GM19025 (cell line): ENCODE data around the gene PSTK.
A peak's percentile ranks its signal among the peaks of the same experiment; 100 is the strongest.

Source experiments
- ATAC-seq: cut with Tn5 transposase; IDR thresholded peaks from one replicate; pipeline ENCODE4 v1.9.1; 2021; ENCODE audit warnings: mild to moderate bottlenecking, low read depth, moderate library complexity; ENCODE audit not compliant: unreplicated experiment

The PSTK gene, protein sequence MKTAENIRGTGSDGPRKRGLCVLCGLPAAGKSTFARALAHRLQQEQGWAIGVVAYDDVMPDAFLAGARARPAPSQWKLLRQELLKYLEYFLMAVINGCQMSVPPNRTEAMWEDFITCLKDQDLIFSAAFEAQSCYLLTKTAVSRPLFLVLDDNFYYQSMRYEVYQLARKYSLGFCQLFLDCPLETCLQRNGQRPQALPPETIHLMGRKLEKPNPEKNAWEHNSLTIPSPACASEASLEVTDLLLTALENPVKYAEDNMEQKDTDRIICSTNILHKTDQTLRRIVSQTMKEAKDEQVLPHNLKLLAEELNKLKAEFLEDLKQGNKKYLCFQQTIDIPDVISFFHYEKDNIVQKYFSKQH

DNA sequence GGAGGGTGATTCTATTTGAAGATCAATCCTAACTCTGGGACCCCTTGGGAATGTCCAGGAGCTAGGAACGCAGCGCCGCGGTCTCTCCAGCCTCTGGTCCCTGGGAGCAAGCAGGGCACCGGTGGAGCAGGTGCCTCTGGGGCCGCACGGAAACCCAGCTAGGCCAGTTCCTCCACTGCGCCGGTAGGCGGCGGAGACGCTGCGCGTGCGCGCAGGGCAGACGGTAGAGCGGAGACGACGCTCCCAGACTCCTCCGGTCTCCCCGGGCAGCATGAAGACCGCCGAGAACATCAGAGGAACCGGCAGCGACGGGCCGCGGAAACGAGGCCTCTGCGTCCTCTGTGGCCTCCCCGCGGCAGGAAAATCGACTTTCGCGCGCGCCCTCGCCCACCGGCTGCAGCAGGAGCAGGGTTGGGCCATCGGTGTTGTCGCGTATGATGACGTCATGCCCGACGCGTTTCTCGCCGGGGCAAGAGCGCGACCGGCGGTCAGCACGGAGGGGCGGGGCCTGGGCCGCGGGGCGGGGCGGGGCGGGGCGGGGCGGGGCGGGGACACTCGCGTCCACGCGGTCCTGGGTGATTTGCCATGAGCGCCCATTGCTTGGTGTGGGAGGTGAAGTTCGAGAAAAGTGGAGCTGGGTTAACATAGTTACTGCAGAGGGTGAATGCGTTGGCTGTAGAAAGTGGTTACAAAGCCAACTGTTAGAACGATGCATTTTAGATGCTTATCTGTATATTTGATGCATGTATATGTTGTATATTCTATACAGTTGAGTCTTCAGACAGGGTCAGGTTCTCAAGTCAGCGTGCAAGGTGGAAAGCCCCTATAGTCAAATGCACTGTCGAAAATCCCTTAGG lies at the start of gene PSTK:
PSTK (plus strand) TSS at position 193 of the 857 bp plus-strand sequence; CDS start at position 272, 79 bp downstream.
- ATAC-seq, result peak; percentile 97

DNA sequence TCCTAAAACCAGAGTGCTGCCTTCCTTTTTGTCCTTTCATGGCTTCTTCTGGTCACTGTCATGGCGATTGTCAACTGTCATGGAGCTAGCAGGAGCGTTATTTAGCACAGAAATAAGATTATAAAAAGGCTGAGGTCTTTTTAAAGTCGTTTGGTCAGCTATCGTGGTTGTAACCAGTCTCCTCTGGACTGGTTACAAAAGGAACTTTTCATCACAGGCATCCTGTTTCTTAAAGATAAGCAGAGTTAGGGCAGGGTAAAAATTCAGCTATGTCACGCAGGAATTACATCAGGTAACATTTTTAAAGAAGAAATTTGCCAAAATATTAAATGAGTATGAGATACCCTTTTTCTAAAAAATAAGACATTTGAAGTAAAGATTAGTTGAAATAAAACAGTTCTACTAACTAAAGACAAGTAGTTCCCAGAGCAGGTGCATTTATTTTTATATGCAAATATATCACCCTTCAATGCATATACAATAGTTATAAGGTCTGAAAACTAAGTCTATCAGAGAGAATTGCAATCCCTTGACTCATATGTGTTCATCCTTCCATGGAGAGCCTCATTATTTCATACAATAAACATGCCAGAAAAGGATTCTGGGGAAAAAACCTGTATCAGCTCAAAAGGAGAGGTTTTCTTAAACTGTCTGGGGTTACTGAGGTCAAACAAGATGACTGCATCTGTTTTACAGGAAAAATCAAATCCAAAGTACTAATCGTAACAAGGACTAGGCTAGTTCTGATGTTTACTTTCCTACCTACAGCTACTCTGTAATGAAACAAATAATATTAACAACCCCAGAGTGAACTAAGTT lies 48.9 kb upstream of the PSTK start:
- ATAC-seq, result no peak

DNA sequence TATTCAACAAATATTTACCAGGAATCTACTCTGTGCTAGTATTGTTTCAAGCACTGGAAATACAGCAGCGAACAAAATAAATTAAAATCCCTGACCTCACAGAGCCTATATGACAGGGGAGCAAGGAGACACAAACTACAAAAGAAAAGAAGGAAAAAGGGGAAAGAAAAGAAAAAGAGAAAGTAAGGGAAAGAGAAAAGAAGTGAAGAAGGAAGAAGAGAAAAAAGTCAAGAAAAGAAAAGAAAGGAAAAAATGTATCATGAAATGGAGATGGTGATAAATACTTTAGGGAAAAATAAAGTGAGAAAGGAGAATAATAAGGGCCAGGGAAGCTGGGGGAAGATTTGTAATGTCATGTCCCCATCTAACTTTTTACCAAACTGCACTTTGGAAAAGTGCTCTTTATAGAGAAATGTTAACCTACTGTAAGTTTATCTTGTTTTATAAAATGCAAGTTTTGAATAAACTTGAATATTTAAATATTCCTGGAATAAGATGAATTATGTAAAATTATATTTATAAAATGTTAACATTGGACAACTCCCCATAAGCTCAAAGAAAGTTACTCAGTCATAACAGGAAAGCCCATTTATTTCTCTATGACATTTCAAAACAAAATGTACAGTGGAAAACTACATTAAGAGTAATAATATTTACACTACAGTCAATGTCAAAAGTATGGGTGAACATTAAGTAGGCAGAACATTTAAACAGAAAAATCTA lies 40.9 kb upstream of the PSTK start:
- no peak for ATAC-seq

DNA sequence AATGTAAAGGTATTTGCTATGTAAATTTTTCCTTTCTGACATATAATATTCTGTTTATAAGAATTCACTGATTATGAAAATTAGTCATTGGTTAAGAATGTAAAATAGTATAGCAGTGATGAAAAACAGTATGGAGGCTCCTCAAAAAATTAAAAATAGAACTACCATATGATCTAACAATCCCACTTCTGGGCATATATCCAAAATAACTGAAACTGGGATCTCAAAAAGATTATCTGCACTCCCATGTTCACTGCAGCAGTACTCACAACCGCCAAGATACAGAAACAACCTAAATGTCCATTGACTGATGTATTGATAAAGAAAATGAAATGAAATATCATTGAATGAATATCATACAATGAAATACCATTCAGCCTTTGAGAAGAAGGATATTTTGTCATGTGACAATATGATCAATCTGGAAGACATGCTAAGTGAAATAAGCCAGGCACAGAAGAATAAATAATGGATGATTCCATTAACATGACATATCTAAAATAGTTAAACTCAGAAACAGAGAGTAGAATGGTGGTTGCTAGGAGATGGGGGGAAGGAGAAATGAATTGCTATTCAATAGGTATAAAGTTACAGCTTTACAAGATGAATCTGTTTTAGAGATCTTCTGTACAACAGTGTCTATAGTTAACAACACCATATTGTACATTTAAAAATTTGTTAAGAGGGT lies 40.2 kb upstream of the PSTK start:
- ATAC-seq, result no peak

DNA sequence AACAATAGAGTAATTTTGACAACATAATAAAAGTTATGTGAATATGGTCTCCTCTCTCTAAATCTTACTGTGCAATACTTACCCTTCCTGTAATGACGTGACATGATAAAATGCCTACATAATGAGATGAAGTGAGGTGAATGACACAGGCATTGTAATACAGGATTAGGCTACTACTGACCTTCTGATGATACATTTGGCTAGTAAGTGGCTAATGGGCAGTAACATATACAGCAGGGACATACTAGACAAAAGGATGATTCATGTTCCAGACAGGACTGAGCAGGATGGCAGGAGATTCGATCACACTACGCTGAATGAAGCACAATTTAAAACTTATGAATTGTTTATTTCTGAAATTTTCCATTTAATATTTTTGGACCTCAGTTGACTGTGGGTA lies 30.9 kb upstream of the PSTK start:
- no peak for ATAC-seq

DNA sequence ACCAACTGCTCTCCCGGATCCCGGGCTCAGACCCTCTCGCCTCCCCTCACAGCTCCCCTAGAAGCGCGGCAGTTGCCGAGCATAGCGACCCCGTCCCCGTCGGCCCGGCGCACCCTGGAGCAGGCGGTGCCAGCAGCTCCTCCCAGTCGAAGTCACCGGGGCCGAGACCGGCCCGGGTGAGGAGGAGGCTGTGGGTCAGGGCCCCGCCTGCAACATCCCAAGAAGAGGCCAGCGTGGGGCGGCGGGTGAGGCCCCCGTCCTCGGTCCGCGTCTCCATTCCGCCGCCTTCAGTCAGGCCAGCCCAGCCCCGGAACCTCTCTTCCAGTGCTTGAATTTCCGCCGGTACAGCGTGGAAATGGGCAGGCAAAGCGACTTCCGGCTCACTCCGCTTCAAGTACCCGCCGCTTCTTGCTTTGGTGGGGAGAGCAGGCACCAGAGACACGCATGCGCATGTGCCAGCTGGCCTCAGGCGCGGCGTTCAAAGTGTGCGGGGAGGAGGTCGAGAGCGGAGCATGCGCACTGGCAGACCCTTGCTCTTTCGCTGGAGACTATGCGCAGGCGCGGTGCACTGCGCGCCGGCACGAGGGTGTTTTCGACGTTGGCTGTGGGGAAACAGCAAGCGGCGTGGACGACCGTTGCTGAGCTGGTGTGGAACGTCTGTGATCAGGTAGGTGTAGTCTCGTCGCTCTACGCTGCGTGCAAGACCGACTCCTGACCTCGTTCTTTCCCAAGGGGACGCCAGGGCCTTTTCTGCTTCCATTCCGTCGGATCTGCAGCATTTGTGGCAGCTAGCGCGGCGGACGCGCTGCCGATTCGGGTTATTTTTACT lies 26.1 kb upstream of the PSTK start, which contains the start of gene C10orf88:
C10orf88 (minus strand) TSS at position 326 of the 829 bp plus-strand sequence; CDS start at position 277, 49 bp downstream.
- peak; percentile 99 for ATAC-seq

DNA sequence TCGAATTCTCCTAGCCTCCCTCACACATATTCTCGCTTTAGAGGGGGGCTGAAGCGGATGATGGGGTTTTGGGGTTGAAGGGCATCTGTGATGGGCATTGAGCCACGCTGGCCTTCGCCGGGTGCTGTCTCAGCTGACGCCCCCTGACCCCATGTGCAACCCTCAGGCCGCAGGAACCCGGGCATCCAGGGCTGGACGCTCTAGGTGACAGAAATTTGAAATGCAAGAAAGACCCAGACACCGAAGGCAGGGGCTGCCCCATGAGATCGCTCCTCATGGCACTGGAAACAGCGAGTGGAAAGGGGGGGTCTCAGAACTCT lies 25.5 kb upstream of the PSTK start:
- ATAC-seq, result no peak

DNA sequence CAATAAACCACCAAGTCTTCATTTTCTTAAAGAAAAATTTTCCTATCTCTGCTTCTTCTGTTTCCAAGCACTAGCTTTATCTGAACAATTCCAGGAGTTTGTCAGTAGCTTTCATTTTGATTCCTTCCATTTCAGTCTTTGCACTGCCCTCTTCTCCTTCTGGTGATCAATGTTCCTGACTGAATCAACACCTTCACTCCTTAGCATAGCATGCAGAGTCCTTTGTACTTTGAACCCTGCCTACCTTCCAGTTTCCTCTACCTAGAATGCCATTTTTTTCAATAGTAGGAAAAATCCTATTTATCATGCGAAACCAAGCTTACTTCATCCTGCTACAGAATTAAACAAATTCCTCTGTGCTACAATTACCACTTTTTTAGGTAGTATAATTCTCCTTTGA lies 24.3 kb upstream of the PSTK start:
- no peak for ATAC-seq

DNA sequence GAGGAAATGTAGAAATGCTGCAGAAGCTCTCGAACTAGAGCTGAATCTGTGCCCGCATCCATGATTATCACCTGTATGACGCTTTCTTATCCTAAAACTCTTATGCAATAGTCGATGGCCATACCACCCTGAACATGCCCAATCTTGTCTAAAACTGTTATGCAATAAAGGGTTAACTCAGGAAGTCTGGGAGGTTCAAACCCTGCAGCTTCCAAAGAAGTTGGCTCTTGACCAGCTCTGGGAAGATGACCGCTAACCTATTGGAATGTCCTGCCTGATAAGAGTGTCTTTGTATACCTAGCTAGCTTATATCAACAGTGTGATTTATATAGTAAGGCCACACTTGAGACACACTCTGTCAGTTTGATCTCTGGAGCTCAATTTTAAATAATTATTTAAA lies 22.7 kb upstream of the PSTK start:
- no peak for ATAC-seq

DNA sequence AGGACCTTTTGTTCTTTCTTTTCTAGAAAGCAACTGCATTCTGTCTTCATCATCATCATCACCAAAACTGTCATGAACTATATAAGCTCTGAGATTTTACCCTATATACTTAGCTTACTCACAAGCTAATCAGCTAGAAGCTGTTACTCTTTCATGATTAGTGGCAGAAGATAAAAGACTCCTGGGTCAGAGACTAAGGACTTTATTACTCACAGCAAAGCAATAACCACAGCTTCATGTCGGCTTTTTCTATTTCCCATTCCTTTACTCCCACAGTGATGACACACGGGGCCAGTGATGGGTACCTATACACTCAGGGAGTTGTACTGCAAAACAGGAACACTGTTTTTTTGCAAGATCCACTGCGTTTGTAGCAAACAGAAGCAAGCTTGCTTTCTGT lies 17.8 kb upstream of the PSTK start:
- no peak for ATAC-seq

DNA sequence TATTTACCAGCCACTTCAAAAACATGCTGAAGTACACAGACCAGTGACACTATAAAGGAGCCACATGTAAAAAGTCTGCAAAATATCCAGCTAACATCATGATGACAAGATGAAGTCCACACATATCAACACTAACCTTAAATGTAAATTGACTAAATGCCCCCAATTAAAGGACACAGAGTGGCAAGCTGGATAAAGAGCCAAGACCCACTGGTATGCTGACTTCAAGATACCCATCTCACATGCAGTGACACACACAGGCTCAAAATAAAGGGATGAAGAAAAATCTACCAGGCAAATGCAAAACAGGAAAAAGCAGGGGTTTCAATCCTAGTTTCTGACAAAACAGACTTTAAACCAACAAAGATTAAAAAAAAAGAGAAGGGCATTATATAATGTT lies 13.3 kb upstream of the PSTK start:
- ATAC-seq, result no peak

DNA sequence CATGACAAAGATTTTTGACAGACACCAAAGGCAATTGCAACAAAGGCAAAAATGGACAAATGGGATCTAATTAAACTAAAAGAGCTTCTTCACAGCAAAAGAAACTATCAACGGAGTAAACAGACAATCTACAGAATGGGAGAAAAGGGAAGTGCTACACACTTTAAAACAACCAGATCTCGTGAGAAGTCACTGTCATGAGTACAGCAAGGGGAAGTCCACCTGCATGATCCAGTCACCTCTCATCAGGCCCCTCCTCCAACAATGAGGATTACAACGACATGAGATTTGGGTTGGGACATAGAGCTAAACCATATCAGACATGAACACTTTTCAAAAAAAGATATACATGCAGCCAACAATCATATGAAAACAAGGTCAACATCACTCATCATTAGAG lies 11.5 kb upstream of the PSTK start:
- ATAC-seq, result no peak

DNA sequence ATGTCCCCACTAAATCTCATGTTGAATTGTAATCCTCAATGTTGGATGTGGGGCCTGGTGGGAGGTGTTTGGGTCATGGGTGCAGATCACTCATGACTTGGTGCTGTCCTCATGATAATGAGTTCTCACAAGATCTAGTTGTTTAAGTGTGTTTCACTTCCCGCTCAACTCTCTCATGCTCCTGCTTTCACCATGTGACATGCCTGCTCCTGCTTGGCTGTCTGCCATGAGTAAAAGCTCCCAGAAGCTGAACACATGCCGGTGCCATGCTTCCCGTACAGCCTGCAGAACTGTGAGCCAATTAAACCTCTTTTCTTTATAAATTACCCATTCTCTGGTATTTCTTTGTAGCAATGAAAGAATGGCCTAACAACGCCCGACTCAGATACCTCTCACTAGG lies 6.2 kb upstream of the PSTK start:
- ATAC-seq, result no peak

DNA sequence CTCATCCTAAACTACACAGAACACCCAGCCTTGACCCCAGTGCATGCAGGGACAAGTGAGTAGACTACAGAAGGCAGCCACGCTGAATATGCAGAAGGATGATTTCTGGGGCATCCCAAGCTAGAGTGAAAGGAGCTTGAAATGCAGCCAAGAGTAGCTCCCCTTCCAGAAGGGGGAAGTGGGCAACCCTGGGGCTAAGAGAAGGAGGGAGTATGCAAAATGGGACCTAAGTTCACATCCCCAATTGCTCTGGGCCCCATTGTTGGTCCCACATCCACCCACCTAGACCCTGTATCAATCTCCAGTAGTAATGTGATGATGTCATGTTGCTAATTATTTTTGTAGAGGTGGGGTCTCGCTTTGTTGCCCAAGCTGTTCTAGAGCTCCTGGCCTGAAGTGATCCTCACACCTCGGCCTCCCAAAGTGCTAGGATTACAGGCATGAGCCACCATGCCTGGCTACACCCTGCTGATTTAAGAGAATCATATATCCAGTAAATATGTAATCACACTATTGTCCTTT lies 5.6 kb upstream of the PSTK start:
- ATAC-seq, result no peak

DNA sequence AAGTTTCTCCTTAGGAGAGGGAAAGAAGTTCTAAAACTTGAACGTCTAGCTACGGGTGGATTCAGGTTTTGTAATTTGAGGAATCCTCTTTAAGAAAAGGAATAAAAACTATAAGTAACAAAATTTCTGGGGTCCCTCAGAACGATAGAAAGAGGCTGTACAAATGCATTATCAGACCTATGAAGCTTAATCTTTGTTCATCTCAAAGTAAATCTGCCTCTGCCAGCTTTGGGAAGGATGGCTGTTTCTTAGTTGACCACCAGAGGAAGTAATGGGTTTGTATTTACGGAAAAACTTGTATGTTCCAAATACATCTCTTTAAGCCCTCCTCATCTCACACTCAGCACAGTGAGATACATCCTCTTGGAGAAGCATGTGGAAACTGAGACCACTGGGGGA lies 864 bp downstream of the PSTK start:
- ATAC-seq, result no peak

DNA sequence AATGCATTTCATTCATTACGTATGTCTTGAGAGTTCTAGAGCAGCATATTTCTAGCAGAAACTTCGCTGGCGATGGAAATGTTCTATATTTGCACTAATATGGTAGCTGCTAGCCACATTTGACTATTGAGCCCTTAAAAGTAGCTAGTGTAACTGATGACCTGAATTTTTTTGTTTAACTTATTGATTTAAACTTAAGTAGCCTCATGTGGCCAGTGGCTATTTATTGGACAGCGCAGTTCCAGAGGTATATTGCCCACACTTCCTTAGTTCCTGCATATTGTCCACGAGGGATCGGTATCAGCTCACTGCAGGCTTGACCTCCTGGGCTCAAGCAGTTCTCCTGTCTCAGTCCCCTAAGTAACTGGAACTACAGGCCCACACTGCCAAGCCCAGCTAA lies 3.7 kb downstream of the PSTK start:
- no peak for ATAC-seq

DNA sequence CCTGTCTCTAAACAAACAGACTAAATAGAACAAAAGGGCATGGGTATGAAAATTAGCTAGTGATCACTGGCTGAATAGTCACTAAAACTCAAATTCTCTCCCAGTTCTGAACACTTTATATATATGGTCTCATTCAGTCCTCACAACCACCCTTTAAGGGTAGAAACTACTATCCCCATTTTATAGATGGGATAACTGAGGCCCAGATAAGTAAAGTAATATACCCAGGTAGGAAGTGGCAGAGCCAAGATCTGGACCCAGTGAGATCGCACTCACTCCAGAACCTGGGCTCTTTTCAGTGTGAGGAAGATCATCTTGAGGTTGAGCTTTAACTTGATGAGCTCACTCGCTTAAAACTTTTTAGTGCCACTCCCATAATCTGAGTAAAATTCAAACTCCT lies 4.5 kb downstream of the PSTK start:
- no peak for ATAC-seq

DNA sequence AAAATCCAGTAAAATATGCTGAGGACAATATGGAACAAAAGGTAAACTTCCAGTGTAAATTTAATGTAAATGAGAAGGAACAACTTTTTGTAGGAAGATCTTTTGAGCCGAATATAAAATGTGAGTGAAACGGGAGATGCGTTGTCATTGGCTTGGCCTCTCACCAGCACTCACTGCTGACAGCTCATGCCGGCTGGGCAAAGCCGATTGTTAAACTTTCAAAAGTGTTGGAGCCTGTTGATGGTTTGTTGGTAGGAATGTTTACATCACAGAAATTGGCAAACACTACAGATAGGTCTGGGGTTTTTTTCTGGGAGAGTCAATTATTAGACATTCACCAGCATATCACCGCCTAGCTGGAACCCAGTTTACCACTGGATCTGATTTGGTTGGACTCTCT lies 6.1 kb downstream of the PSTK start:
- no peak for ATAC-seq

DNA sequence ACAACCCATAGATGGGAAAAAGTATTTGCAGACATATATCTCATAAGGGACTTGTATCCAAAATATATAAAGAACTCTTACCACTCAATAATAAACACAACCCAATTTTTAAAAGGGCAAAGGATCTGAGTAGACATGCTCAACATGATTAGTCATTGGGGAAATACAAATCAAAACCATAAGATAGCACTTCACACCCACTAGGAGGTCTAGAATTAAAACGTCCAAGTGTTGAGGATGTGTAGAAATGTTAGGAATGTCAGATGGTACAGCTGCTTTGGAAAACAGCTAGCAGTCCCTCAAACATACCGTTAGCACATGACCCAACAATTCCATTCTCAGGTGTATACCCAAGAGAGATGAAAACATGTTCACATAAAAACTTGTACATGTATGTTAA lies 8.3 kb downstream of the PSTK start:
- ATAC-seq, result no peak
